ENCODE results near the gene CLIP2.

The CLIP2 gene

GRCh38 chr7:74263399-74264120 lies 25.6 kb upstream of the CLIP2 start:
- Histone ChIP-seq H3K4me1 (ENCODE audit: insufficient read depth, low read length, poor library complexity, severe bottlenecking) (no peaks in the 10 kb centered on the region), H3K9me2 (replicated peaks; ENCODE audit: low read depth, low read length) (no peaks in the 10 kb centered on the region), H3K79me2 (ENCODE audit: insufficient read depth, low read length) (no peaks in the 10 kb centered on the region), H4K20me1 (ENCODE audit: insufficient read depth, low read length, poor library complexity, severe bottlenecking) (no peaks in the 10 kb centered on the region), H3K4me3 (ENCODE audit: low read length, poor library complexity, severe bottlenecking) (no peak overlapping the region), H3K9ac (ENCODE audit: low read depth, low read length, poor library complexity, severe bottlenecking) (no peak overlapping the region), H3K36me3 (ENCODE audit: insufficient read depth, low read length) (no peaks in the 10 kb centered on the region), H3K4me2 (ENCODE audit: low read depth, low read length, poor library complexity, severe bottlenecking) (no peak overlapping the region), H2AFZ (ENCODE audit: low read length) (no peak overlapping the region), H3K27me3 (ENCODE audit: insufficient read depth, low read length, poor library complexity, severe bottlenecking) (no peaks in the 10 kb centered on the region), H3F3A (ENCODE audit: low read depth) (no peaks in the 10 kb centered on the region), H3K9me3 (ENCODE audit: insufficient read depth, low read depth, low read length) (no peaks in the 10 kb centered on the region)
- no peak for TF ChIP-seq EZH2phosphoT487 (IDR thresholded peaks at IDR 0.05; ENCODE audit: borderline replicate concordance)

GRCh38 chr7:74266191-74266963 lies 22.8 kb upstream of the CLIP2 start:
- no peaks in the 10 kb centered on the region for H4K20me1 ChIP-seq (ENCODE audit: insufficient read depth, low read length, poor library complexity, severe bottlenecking)
- no peaks in the 10 kb centered on the region for H3K79me2 ChIP-seq (ENCODE audit: insufficient read depth, low read length)
- H3K4me2 ChIP-seq (ENCODE audit: low read depth, low read length, poor library complexity, severe bottlenecking), result no peak overlapping the region
- no peak overlapping the region for H3K4me3 ChIP-seq (ENCODE audit: low read length, poor library complexity, severe bottlenecking)
- H3K9me3 ChIP-seq (ENCODE audit: insufficient read depth, low read depth, low read length), result no peaks in the 10 kb centered on the region
- H3K9me2 ChIP-seq (replicated peaks; ENCODE audit: low read depth, low read length), result no peaks in the 10 kb centered on the region
- no peaks in the 10 kb centered on the region for H3K27me3 ChIP-seq (ENCODE audit: insufficient read depth, low read length, poor library complexity, severe bottlenecking)
- peaks cover 6% of the 10 kb centered on the region for H3K4me1 ChIP-seq (ENCODE audit: insufficient read depth, low read length, poor library complexity, severe bottlenecking)
- no peak overlapping the region for H3K9ac ChIP-seq (ENCODE audit: low read depth, low read length, poor library complexity, severe bottlenecking)
- H2AFZ ChIP-seq (ENCODE audit: low read length), result no peak overlapping the region
- no peak for TF ChIP-seq CTCF (conservative IDR thresholded peaks at IDR 0.05; ENCODE audit: low read length)
- TF ChIP-seq EZH2phosphoT487 (IDR thresholded peaks at IDR 0.05; ENCODE audit: borderline replicate concordance), result no peak
- H3K36me3 ChIP-seq (ENCODE audit: insufficient read depth, low read length), result no peaks in the 10 kb centered on the region
- peaks cover 2% of the 10 kb centered on the region; the same call in 1 of the 2 replicates for H3F3A ChIP-seq (ENCODE audit: low read depth)

- Histone ChIP-seq H3K9me2 (replicated peaks; ENCODE audit: low read depth, low read length) (no peaks in the 10 kb centered on the region), H3K4me3 (ENCODE audit: low read length, poor library complexity, severe bottlenecking) (no peak overlapping the region), H3K79me2 (ENCODE audit: insufficient read depth, low read length) (no peaks in the 10 kb centered on the region), H3K36me3 (ENCODE audit: insufficient read depth, low read length) (no peaks in the 10 kb centered on the region), H3K4me2 (ENCODE audit: low read depth, low read length, poor library complexity, severe bottlenecking) (no peak overlapping the region), H3K9me3 (ENCODE audit: insufficient read depth, low read depth, low read length) (no peaks in the 10 kb centered on the region), H2AFZ (ENCODE audit: low read length) (no peak overlapping the region; the same call in 1 of the 2 replicates), H3F3A (ENCODE audit: low read depth) (peaks cover 2% of the 10 kb centered on the region; the same call in 1 of the 2 replicates), H3K27me3 (ENCODE audit: insufficient read depth, low read length, poor library complexity, severe bottlenecking) (no peaks in the 10 kb centered on the region), H3K9ac (ENCODE audit: low read depth, low read length, poor library complexity, severe bottlenecking) (no peak overlapping the region), H4K20me1 (ENCODE audit: insufficient read depth, low read length, poor library complexity, severe bottlenecking) (no peaks in the 10 kb centered on the region), H3K4me1 (ENCODE audit: insufficient read depth, low read length, poor library complexity, severe bottlenecking) (peaks cover 22% of the 10 kb centered on the region)
- no peak for TF ChIP-seq EZH2phosphoT487 (IDR thresholded peaks at IDR 0.05; ENCODE audit: borderline replicate concordance)
- TF ChIP-seq CTCF (conservative IDR thresholded peaks at IDR 0.05; ENCODE audit: low read length), result no peak
These were observed 21.2 kb upstream of the CLIP2 start for GRCh38 chr7:74267756-74268565.

Measured in Loucy (cell line).